Measurements from ENCODE around the gene DAGLA. TPM values are rescaled to one million over a fixed set of nuclear protein-coding genes. Genes with fewer than 3 reads are reported as not detected.

Gene DAGLA
- total RNA-seq, 1 experiment from 2014 or later, result 9.5 TPM

DNA sequence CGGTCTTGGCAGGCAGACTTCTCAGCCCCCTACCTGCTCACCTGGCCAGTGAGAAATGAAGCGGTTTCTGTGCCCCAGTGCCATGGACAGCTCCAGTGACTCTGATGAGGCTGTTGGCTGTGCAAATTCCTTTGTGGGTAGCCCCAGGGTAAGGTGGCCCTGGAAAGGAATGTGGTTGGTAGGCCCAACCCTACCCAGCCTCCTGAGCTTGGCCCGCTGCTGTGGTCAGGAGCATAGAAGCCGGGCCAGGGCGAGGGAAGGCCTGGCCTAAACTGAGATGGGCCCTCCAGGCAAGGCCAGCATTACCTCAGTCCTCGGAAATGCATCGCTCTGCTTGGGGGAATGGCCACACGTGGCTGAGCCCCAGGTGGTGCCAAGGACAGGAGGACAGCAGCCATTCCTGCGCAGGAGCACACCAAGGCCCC is 16.9 kb downstream of the DAGLA start:
- intact Hi-C loops (cut with micrococcal nuclease; ENCODE audit: unreplicated experiment), result no loop called here
- BruUV-seq (replicated peaks), result no TSS peak
- ChIA-PET POLR2A (no interaction called here), CTCF (no interaction called here)
- Mint-ChIP-seq H3K27ac (ENCODE audit: unreplicated experiment) (no peak overlapping the region), H3K4me1 (ENCODE audit: low read depth, unreplicated experiment) (peaks cover 16% of the 10 kb centered on the region), H3K36me3 (ENCODE audit: insufficient read depth, unreplicated experiment) (peaks cover 12% of the 10 kb centered on the region), H3K9me3 (ENCODE audit: unreplicated experiment) (no peaks in the 10 kb centered on the region), H3K27me3 (ENCODE audit: insufficient read depth, unreplicated experiment) (no peaks in the 10 kb centered on the region), H3K4me3 (ENCODE audit: unreplicated experiment) (no peak overlapping the region)
- Histone ChIP-seq H3K9me3 (no peaks in the 10 kb centered on the region), H3K4me3 (ENCODE audit: low read depth, low read length) (no peak overlapping the region), H3K27me3 (replicated peaks; ENCODE audit: control insufficient read depth, insufficient read depth, low read length) (no peaks in the 10 kb centered on the region), H3K36me3 (ENCODE audit: control insufficient read depth, insufficient read depth, low read length) (no peaks in the 10 kb centered on the region; the same call in 1 of the 2 replicates), H3K4me1 (peaks cover 64% of the 10 kb centered on the region)
- TF ChIP-seq, protein P1, sequence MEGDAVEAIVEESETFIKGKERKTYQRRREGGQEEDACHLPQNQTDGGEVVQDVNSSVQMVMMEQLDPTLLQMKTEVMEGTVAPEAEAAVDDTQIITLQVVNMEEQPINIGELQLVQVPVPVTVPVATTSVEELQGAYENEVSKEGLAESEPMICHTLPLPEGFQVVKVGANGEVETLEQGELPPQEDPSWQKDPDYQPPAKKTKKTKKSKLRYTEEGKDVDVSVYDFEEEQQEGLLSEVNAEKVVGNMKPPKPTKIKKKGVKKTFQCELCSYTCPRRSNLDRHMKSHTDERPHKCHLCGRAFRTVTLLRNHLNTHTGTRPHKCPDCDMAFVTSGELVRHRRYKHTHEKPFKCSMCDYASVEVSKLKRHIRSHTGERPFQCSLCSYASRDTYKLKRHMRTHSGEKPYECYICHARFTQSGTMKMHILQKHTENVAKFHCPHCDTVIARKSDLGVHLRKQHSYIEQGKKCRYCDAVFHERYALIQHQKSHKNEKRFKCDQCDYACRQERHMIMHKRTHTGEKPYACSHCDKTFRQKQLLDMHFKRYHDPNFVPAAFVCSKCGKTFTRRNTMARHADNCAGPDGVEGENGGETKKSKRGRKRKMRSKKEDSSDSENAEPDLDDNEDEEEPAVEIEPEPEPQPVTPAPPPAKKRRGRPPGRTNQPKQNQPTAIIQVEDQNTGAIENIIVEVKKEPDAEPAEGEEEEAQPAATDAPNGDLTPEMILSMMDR (IDR thresholded peaks at IDR 0.05; ENCODE audit: insufficient read depth in 1 of 2, low read depth in 1 of 2, low read length in 1 of 2, severe bottlenecking in 1 of 2, unreplicated experiment in 1 of 2), result no peak
- DNase-seq, result peak in 1 of 2 experiments; percentile 69

DNA sequence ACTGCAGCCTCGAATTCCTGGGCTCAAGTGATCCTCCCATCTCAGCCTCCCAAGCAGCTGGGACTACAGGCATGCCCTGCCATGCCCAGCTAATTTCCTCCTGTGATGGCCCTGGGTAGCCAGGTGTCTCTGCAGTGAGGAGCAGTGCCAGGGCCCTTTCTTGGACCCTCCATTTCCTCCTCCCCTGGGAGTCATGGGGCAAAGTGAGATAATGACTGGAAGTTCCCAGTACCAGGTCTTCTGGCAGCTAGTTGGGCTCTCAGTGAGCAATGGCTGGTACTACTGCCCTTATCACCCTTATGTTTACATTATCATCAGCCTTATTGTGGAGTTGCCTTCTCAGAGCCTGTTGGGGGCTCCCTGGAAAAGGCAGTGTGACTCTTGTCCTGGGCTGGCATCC is 17.6 kb downstream of the DAGLA start:
- Histone ChIP-seq H3K4me1 (peaks cover 64% of the 10 kb centered on the region), H3K27me3 (replicated peaks; ENCODE audit: control insufficient read depth, insufficient read depth, low read length) (no peaks in the 10 kb centered on the region), H3K36me3 (ENCODE audit: control insufficient read depth, insufficient read depth, low read length) (no peaks in the 10 kb centered on the region; the same call in 1 of the 2 replicates), H3K9me3 (no peaks in the 10 kb centered on the region), H3K4me3 (ENCODE audit: low read depth, low read length) (no peak overlapping the region)
- ChIA-PET CTCF (no interaction called here), POLR2A (no interaction called here)
- no peak overlapping the region for H3K27ac Mint-ChIP-seq (ENCODE audit: unreplicated experiment)
- TF ChIP-seq, protein P1 (IDR thresholded peaks at IDR 0.05; ENCODE audit: insufficient read depth in 1 of 2, low read depth in 1 of 2, low read length in 1 of 2, severe bottlenecking in 1 of 2, unreplicated experiment in 1 of 2), result no peak
- intact Hi-C loops (cut with micrococcal nuclease; ENCODE audit: unreplicated experiment), result no loop called here
- no peaks in the 10 kb centered on the region for H3K9me3 Mint-ChIP-seq (ENCODE audit: unreplicated experiment)
- no peak for DNase-seq
- no TSS peak for BruUV-seq (replicated peaks)
- peaks cover 16% of the 10 kb centered on the region for H3K4me1 Mint-ChIP-seq (ENCODE audit: low read depth, unreplicated experiment)
- H3K27me3 Mint-ChIP-seq (ENCODE audit: insufficient read depth, unreplicated experiment), result no peaks in the 10 kb centered on the region
- no peak overlapping the region for H3K4me3 Mint-ChIP-seq (ENCODE audit: unreplicated experiment)
- peaks cover 12% of the 10 kb centered on the region for H3K36me3 Mint-ChIP-seq (ENCODE audit: insufficient read depth, unreplicated experiment)

DNA sequence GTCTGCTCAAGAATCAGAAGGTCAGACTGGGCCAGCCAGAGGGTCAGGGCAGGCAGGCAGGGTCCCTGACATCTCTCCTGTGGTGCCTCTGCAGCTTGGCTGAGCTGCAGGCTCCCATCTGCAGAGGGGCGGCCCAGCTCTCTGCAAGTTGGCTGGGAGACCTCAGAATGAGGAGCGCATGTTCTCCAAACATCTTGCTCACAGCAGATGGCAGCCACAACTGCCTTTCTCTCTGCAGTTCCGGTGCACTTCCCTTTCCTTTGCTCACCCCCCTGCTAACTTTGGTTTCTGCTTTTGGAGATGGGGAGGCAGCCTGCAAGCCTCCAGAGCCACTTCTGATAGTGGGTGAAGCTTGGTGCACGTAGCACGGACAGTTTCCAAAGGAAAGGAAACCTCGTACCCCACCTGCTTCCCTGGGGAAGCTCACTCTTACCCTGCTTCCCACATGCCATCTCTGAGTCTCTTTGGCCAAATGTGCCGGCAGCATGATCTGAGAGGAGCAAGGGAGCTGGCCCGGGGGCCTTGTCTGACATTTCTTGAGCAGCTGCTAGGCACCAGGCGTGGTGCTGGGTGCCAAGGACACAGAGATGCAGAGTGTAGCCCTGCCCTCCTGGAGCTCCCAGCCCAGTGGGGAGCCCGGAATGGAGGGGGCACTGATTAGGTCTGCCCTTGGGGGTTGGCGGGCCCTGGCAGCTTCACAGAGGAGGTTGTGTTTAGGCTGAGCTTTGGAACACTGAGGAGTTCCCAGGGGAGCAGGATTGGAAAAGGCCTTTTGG is 18.2 kb downstream of the DAGLA start:
- ChIA-PET CTCF (interaction anchor here (0.6 to 1.1 kb wide), 2 partner anchors 49 to 574 kb away, joined by 3 read pairs; no protein-coding TSS in a partner anchor), POLR2A (no interaction called here)
- Histone ChIP-seq H3K9me3 (no peaks in the 10 kb centered on the region), H3K4me1 (peaks cover 64% of the 10 kb centered on the region), H3K27me3 (replicated peaks; ENCODE audit: control insufficient read depth, insufficient read depth, low read length) (no peaks in the 10 kb centered on the region), H3K36me3 (ENCODE audit: control insufficient read depth, insufficient read depth, low read length) (no peaks in the 10 kb centered on the region; the same call in 1 of the 2 replicates), H3K4me3 (ENCODE audit: low read depth, low read length) (no peak overlapping the region)
- no peaks in the 10 kb centered on the region for H3K27me3 Mint-ChIP-seq (ENCODE audit: insufficient read depth, unreplicated experiment)
- H3K36me3 Mint-ChIP-seq (ENCODE audit: insufficient read depth, unreplicated experiment), result peaks cover 12% of the 10 kb centered on the region
- BruUV-seq (replicated peaks), result no TSS peak
- intact Hi-C loops (cut with micrococcal nuclease; ENCODE audit: unreplicated experiment), result no loop called here
- H3K9me3 Mint-ChIP-seq (ENCODE audit: unreplicated experiment), result no peaks in the 10 kb centered on the region
- no peak overlapping the region for H3K27ac Mint-ChIP-seq (ENCODE audit: unreplicated experiment)
- no peak for DNase-seq
- TF ChIP-seq, protein P1 (IDR thresholded peaks at IDR 0.05; ENCODE audit: insufficient read depth in 1 of 2, low read depth in 1 of 2, low read length in 1 of 2, severe bottlenecking in 1 of 2, unreplicated experiment in 1 of 2), result no peak
- H3K4me3 Mint-ChIP-seq (ENCODE audit: unreplicated experiment), result no peak overlapping the region
- peaks cover 16% of the 10 kb centered on the region for H3K4me1 Mint-ChIP-seq (ENCODE audit: low read depth, unreplicated experiment)
